GM06990 (cell line): ENCODE measurements around the gene DNASE2B.

Experiments used
- DNase-seq: peaks from one replicate; pipeline ENCODE4 v3.0.0-alpha.2; 2011; ENCODE audit not compliant: insufficient read length; ENCODE audit errors: extremely low read depth
- H3K27me3 ChIP-seq: replicated peaks from 2 replicates; pipeline ENCODE4 v1.6.0; 2011; ENCODE audit warnings: low read length; ENCODE audit not compliant: control insufficient read depth, insufficient read depth
- H3K36me3 ChIP-seq: 2 replicates; pipeline ENCODE4 v1.5.1; 2011; ENCODE audit warnings: low read length; ENCODE audit not compliant: control insufficient read depth, insufficient read depth
- H3K4me3 ChIP-seq: replicated peaks from 2 replicates; pipeline ENCODE4 v1.5.1; 2011; ENCODE audit warnings: low read depth, mild to moderate bottlenecking, control low read depth, low read length
- TF ChIP-seq, protein P1 (sequence below): IDR thresholded peaks from 2 replicates; pipeline ENCODE4 v1.5.1; 2011; ENCODE audit warnings: low read length, control low read depth, mild to moderate bottlenecking, inconsistent platforms; ENCODE audit not compliant: insufficient read depth, poor library complexity, severe bottlenecking

DNASE2B gene

DNA sequence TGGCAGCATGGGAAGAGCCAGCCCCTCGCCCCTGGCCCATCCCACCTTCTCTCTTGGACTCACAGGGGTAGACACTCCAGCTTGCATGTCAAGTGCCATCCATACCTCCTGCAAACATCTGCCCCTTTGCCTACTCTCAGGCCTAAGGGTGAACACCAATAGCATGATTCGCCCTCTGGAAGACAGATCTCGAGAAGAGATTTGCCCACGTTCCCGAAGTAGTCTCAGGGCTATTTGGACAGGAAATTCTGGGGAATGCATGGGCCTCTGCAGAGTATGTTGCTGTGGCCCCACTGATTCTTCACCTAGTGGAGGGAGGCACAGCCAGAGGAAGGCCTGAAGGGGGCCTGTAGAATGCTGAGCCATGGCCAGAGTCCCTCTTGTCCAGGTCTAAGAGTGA, 29.8 kb upstream of the DNASE2B start:
- Histone ChIP-seq H3K27me3 (no peaks in the 10 kb centered on the region), H3K36me3 (no peaks in the 10 kb centered on the region), H3K4me3 (no peak overlapping the region)
- TF ChIP-seq, protein P1, sequence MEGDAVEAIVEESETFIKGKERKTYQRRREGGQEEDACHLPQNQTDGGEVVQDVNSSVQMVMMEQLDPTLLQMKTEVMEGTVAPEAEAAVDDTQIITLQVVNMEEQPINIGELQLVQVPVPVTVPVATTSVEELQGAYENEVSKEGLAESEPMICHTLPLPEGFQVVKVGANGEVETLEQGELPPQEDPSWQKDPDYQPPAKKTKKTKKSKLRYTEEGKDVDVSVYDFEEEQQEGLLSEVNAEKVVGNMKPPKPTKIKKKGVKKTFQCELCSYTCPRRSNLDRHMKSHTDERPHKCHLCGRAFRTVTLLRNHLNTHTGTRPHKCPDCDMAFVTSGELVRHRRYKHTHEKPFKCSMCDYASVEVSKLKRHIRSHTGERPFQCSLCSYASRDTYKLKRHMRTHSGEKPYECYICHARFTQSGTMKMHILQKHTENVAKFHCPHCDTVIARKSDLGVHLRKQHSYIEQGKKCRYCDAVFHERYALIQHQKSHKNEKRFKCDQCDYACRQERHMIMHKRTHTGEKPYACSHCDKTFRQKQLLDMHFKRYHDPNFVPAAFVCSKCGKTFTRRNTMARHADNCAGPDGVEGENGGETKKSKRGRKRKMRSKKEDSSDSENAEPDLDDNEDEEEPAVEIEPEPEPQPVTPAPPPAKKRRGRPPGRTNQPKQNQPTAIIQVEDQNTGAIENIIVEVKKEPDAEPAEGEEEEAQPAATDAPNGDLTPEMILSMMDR = no peak
- DNase-seq = no peak

DNA sequence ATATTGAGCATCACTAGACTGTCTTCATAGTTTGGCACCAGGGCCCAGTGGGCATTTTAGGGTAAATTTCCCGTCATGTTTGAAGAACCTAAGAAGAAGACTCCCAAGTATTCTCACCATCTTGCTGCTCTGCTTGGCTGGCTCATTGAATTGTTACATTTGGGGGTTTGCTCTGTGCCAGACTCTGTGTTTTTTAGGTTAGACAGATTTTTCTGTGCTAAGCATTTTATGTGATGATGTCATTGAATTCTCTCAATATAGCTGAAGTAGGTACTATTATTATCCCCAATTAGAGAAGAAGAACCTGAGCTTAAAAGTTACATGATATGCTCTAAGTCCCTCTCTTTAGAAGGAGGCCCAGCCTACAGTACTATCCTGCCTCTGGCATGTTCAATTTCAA, 28.0 kb upstream of the DNASE2B start:
- no peak overlapping the region for H3K4me3 ChIP-seq
- no peaks in the 10 kb centered on the region for H3K36me3 ChIP-seq
- no peaks in the 10 kb centered on the region for H3K27me3 ChIP-seq
- TF ChIP-seq, protein P1 = no peak
- DNase-seq = no peak

DNA sequence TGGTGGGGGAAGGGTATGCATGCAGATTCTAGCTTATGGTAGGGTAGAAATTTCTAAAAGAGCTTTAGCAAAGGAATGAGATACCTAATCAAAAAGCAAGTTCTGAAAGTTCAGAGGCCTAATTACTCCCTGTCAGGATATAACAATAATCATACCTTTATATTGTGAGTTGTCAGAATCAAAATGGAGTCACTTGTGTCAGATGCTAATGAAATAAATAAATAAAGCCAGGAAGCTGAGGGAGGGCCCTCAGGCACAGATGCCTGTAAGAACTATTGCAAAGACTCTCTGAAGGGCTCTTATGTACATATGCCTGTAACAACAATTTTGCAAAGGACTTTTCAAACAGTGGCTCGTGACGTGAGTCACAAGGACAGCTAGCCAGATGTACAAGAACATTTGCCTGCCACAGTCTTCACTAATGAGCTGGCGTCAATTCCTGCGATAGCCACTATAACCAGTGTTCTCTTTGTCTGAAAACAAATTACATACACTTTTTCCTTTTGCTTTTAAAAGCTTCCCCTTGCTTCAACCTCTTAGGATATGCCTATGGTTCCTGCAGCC, 27.4 kb upstream of the DNASE2B start:
- no peak for DNase-seq
- Histone ChIP-seq H3K36me3 (no peaks in the 10 kb centered on the region), H3K27me3 (no peaks in the 10 kb centered on the region), H3K4me3 (no peak overlapping the region)
- TF ChIP-seq, protein P1 = no peak

DNA sequence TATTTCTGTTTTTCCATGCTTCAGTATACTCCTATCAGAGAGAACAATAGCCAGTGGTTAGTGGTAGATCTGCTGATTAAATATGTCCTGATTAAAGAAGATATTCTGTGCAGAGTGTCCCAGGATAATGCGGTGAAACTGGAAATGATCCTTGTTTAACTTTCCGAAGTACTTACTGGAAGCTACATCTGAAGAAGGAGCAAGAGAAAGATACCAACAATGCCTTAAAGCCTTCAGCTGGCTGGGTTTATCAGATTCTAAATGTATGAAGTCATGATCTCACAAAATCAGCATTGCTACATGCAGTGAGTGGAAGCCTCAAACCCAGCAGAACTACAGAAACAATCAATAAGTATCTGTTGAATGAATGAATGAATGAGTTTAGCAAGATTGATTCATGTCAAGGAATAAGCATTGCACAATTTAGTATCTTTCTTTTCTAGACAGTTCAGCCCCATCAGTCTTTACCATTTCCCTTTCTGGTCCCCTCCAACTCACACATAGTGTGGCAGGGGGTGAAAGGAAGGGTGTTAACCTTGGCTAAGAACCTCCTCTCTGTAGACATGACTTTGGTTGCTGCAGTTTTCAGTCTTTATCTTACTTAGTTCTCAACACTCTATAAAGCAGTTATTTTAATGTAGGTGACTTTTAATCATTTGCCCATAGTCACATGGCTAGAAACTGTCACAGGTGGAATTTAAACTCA, 24.7 kb upstream of the DNASE2B start:
- TF ChIP-seq, protein P1 = no peak
- no peak overlapping the region for H3K4me3 ChIP-seq
- DNase-seq = no peak

DNA sequence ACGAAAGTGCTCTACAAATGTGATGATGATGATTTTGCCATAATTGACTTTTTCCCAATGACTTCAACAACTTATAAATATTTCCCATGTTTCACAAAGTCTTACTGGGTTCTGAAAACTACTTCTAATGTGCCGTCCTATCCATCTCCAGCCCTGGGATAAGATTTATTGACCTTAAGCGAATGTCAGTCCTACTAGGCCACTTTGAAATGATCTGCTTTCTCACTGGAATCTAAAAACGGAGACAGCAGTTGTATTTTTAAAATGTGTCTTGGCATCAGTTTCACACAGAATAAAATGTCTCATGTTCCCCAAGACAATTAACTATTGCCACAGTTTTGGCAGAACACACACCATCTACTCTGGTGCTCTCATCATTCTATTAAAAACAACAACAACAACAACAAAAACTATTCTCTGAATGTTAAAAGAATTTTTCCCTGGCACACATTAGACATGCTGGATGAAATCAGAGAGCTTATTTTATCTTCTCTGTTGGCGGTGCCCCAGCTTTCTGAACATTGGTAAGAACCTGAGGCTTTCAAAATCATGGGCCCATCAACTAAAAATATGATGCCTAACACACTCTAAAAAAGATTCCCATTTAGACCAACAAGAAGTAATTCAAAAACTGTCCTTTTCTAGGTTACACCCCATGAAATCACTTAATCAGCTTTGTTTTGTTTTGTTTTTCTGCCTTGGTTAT, 23.1 kb upstream of the DNASE2B start:
- H3K27me3 ChIP-seq = no peaks in the 10 kb centered on the region
- no peaks in the 10 kb centered on the region for H3K36me3 ChIP-seq
- TF ChIP-seq, protein P1 = no peak
- no peak overlapping the region for H3K4me3 ChIP-seq
- DNase-seq = no peak

More for the DNA sequence above, 24.7 kb upstream of the DNASE2B start:
- H3K27me3 ChIP-seq = no peaks in the 10 kb centered on the region
- no peaks in the 10 kb centered on the region for H3K36me3 ChIP-seq
